ENCODE measurements around the gene ADGRD1.

GRCh38 chr12:130990034-130990433 is 36.3 kb downstream of the ADGRD1 start:
- no peak for TF ChIP-seq CSRNP3 (CRISPR knock-in tag; IDR thresholded peaks at IDR 0.05)
- TF ChIP-seq PATZ1 (CRISPR knock-in tag; IDR thresholded peaks at IDR 0.05; ENCODE audit: borderline replicate concordance): no peak
- TF ChIP-seq PPARA (CRISPR knock-in tag; IDR thresholded peaks at IDR 0.05; ENCODE audit: borderline replicate concordance): no peak
- TF ChIP-seq SNAI2 (CRISPR knock-in tag; IDR thresholded peaks at IDR 0.05): no peak
- TF ChIP-seq CREB5 (CRISPR knock-in tag; IDR thresholded peaks at IDR 0.05; ENCODE audit: low read depth): no peak
- TF ChIP-seq BACH2 (CRISPR knock-in tag; IDR thresholded peaks at IDR 0.05; ENCODE audit: borderline replicate concordance): no peak
- no peak for TF ChIP-seq ZNF8 (CRISPR knock-in tag; IDR thresholded peaks at IDR 0.05)
- TF ChIP-seq ZFP30 (CRISPR knock-in tag; IDR thresholded peaks at IDR 0.05): no peak
- no peak for TF ChIP-seq POU6F1 (CRISPR knock-in tag; IDR thresholded peaks at IDR 0.05; ENCODE audit: borderline replicate concordance, low read depth)
- no peak for TF ChIP-seq TSHZ2 (CRISPR knock-in tag; IDR thresholded peaks at IDR 0.05)
- no peak for TF ChIP-seq GLIS3 (CRISPR knock-in tag; IDR thresholded peaks at IDR 0.05)
- no peak for TF ChIP-seq ISL1 (CRISPR knock-in tag; IDR thresholded peaks at IDR 0.05)
